Hematopoietic multipotent progenitor cell treated with erythropoietin and hydrocortisone succinate and interleukin-3 and kit ligand, for 8 days (in vitro differentiated cells): ENCODE data around the gene ABCF1.
A peak's percentile ranks its signal among the peaks of the same experiment; 100 is the strongest.

Experiments used
- DNase-seq: peaks from one replicate; pipeline ENCODE4 v3.0.0-alpha.2; 2015

The ABCF1 gene

DNA sequence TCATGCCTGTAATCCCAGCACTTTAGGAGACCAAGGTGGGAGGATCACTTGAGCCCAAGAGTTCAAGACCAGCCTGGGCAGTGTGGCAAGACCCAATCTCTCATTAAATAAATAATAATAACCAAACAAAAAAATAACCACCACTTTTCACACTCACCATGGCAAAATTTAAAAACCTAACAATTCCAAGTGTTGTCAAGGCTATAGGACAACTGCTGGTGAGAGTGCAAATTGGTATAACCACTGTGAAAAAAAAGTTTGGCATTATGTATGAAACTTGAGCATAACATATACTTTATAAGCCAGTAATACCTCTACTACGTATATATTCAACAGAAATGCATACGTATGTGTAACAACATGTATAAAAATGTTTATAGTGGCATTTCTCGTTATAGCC lies 10.3 kb upstream of the ABCF1 start:
- DNase-seq, result no peak

DNA sequence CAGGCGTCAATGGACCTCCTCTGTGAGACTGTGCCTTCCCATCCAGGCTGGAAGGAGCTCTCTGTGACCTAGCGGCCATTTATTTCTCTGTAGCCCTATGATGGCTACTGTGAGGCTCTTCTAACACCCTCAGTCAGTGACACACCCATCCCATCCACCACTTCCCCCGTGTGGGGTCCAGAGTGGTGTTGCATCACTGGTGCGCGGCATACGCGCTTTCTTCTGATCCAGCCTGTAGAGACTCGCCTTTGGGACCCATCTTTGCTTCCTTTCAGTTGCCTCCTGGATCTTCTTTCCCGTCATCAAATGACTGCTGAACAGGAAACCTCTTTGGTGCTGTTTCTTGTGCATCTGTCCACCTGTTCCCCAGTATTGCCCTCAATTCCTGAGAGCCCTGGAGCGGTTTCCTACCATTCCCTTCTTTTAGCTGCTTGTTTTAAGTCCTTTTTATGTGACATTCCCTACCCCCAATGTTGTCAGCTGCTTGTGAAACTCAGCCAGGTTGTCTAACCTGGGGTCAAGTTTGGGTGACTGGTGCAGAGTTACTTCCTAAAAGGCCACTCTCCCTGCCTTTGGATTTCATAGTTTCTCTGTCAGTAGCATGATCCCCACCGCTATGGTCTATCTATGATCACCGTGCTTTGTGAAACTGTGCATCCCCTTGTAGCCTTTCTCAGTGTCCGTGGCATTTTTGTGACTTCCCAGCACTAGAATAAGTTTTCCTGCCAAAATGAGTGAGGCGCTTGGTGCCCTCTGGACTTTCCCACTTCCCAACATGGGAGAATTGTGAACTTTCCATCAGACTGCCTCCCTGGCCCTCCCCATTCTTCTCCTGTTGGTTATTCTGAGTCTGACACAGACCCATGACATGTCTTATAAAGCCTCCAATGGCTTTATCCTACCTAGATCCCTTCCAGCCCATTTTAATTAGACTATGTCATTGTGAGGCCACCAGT lies 8.5 kb upstream of the ABCF1 start:
- no peak for DNase-seq

DNA sequence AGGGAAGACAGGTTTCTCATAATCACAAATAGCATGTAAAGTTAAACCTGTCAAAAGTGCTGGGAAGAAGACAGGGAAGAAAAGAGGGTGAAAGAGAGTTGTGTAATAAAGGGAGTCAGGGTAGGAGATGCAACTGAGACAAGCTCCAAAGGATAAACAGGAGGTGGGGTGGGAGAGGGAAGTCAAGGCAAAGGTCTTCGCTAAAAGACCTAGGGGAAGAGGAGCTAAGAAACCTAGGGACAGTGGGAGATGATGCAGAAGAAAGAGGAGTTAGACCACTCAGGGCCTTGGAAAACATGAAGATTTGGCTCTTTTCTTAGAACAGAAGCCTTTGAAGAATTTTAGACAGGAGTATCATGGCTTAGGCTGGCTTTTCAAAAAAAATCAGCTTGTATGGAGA lies 7.1 kb upstream of the ABCF1 start:
- DNase-seq, result no peak

DNA sequence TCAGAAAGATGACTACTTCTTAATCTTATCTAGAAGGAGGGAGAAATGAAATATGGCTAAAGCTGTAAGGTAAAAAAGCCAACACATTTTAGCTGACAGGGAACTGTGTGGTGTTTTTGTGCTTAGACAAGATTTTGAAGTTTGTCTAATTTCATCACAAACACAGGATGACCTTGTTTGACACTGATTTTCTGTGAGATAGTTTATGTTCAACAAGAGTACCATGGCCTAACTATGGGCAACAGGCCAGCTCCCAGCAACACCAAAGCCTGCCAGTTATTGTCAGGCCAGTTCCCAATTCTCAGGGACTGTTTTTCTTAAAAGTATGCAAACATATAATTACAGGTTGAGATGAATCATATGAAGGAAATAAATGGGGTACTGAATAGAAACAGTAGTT lies 5.5 kb upstream of the ABCF1 start:
- no peak for DNase-seq

DNA sequence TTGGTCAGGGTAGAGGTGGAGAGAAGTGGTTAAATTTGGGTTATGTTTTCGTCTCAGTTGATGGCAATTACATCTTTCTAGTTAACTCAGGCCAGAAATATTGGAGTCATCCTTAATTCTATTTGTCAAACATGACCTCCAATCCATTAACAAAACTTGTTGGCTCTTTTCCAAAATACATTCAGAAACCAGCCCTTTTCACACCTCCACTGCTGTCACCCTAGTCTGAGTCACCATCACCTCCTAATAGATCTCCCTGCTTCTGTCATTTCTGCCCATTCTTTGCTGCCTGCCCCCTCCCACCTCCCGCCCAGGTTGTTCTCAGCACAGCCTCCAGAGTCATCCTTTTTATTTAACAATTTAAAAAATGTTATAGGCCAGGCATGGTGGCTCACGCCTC lies 3.0 kb upstream of the ABCF1 start:
- no peak for DNase-seq

DNA sequence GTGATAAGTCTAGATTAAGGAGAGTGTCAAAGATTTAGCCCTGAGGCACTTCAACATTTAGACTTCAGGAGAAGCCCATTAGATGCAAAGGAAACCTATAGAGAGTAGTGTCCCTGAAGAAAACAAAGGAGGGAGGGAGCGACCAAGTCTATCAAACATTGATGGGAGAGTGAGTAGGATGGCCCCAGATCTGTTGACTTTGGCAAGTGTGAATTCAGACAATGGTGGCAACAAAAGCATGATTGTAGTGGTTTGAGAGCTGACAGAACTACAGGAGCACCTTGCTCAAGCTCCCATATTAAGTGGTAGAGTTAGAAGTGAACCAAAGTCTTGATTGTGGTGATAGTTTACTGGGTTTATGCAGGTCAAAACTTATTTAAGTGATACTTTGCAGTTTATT lies 979 bp upstream of the ABCF1 start:
- DNase-seq, result no peak

DNA sequence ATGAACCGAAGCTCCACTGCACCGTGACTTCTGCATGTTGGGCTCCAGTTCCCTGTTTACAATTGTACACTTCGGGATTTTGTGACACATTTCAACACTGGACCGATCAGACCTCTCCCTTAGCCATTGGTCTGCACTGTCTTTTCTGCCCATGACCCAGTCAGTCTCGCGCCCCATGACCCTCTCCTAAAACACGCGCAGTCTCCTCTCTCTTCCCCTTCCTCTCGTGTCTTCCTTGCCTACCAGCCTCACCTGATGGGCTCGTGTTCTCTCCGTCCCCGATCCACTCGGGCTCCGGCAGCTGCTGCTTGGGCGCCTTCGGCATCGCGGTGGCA lies 535 bp upstream of the ABCF1 start:
- no peak for DNase-seq

DNA sequence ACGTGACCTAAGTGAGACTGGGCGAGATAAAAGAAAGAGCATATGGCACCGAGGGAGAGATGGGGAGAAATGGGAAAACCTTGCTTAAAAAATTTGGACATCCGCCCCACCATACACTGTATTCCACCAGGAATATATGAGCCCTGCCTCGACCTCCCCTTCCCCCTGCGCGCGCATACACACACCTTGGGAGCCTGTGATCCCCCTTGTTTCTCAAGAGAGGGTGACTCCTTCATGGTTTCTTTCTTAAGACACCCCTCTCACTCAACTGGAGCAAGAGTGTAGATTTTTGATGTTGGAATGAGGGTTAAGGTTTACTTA lies 480 bp downstream of the ABCF1 start:
- DNase-seq, result no peak

DNA sequence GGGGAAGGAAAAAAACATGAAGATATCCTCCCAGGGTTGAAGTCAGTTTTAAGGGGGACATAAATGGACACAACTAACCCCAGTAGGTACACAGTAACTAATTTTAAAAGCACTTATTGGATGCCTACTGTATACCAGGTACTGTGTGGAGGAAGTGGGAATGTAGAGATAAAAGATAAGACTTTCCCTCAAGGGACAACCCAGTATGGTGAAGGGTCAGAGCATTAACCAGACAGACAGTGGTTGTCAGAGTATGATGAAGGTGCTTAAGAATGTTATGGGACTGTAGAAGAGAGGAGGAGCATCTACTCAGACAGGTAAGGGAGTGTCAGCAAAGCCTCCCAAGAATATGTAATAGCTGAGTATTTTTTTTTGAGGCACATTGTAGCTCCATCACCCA lies 906 bp downstream of the ABCF1 start:
- DNase-seq, result no peak

DNA sequence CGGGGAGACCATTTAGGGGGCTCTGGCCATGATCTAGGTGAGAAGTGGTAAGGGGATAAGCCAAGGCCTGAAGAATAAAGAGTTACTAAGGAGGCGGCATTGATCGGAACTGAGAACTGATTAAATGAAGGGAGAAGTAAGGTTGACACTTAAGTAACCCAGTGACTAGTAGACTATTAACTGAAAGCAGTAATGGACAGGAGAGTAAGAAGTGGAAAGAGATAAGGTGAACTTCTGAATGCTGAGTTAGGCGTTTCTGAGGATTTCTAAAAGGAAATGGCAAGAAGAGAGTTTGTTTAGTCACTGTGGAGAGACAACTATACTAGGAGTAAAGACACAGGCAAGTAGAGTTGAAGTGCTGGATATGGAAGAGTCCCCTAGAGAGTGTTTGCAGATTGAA lies 1.9 kb downstream of the ABCF1 start:
- no peak for DNase-seq

DNA sequence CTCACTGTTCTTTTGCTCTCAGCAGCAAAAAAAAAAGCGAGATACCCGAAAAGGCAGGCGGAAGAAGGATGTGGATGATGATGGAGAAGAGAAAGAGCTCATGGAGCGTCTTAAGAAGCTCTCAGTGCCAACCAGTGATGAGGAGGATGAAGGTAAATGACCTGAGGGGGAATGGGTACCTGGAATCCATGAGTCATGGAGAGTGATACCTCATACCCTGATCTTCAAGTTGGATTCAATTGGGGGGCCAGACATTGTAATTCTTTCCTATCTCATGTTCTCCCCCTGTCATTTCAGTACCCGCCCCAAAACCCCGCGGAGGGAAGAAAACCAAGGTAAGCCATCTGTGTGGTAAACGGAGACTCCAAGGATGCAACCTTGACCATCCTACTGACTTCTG lies 6.8 kb downstream of the ABCF1 start:
- DNase-seq, result no peak

DNA sequence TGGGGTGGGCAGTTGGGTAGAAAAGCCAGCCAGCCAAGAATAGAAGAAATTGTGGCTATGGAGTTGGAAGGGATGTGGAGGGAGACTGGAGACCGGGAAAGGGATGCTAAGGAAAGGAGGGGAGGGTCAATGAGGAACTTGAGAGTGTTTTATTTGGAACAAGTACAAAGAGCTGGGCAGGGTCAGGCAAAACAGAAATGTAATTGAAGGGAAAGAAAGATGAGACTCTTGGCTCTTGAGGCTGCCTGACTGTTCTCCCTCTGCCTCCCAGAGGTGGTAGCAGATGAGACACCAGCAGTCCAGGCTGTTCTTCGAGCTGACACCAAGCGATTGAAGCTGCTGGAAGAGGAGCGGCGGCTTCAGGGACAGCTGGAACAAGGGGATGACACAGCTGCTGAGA lies 12.7 kb downstream of the ABCF1 start:
- no peak for DNase-seq

DNA sequence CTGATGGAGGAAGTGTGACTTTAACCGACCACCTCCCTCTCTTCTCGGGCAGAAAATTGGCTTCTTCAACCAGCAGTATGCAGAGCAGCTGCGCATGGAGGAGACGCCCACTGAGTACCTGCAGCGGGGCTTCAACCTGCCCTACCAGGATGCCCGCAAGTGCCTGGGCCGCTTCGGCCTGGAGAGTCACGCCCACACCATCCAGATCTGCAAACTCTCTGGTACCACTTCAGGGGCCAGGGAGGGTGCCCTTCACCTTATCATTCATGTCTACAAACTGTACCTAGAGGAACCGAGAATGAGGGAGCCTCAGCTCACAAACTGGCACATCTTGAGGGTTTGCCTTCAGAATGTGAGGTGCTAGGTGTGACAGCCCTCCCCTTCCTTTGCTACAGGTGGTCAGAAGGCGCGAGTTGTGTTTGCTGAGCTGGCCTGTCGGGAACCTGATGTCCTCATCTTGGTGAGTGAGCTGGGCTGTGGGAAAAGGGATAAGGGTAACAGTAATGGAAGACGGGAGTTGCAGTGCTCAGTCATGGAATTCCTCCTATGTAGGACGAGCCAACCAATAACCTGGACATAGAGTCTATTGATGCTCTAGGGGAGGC lies 18.6 kb downstream of the ABCF1 start:
- no peak for DNase-seq

DNA sequence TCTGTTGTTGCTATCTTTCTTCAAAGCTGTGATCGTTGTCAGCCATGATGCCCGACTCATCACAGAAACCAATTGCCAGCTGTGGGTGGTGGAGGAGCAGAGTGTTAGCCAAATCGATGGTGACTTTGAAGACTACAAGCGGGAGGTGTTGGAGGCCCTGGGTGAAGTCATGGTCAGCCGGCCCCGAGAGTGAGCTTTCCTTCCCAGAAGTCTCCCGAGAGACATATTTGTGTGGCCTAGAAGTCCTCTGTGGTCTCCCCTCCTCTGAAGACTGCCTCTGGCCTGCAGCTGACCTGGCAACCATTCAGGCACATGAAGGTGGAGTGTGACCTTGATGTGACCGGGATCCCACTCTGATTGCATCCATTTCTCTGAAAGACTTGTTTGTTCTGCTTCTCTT lies 19.3 kb downstream of the ABCF1 start:
- no peak for DNase-seq

DNA sequence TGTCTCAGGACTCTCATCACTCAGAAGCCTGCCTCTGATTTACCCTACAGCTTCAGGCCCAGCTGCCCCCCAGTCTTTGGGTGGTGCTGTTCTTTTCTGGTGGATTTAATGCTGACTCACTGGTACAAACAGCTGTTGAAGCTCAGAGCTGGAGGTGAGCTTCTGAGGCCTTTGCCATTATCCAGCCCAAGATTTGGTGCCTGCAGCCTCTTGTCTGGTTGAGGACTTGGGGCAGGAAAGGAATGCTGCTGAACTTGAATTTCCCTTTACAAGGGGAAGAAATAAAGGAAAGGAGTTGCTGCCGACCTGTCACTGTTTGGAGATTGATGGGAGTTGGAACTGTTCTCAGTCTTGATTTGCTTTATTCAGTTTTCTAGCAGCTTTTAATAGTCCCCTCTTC lies 19.8 kb downstream of the ABCF1 start:
- peak; percentile 19 for DNase-seq

DNA sequence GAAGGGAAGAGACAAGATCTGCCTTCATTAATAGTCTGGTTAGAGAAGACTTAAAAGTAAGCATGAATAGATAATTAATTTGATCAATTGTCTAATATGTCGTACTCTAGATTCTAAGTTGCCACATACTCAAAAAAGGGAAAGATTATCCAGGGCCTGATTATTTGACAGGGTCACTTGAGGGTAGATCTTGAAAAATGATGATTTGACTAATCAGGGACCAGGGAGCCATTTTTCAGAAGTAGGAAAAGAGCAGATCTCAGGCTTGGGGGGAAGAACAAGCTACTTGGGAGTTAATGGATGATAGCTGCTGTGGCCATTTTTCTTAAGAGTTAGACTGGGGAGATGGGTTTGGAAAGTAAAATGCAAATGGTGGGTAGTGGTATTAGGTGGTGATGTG lies 21.0 kb downstream of the ABCF1 start:
- DNase-seq, result no peak

DNA sequence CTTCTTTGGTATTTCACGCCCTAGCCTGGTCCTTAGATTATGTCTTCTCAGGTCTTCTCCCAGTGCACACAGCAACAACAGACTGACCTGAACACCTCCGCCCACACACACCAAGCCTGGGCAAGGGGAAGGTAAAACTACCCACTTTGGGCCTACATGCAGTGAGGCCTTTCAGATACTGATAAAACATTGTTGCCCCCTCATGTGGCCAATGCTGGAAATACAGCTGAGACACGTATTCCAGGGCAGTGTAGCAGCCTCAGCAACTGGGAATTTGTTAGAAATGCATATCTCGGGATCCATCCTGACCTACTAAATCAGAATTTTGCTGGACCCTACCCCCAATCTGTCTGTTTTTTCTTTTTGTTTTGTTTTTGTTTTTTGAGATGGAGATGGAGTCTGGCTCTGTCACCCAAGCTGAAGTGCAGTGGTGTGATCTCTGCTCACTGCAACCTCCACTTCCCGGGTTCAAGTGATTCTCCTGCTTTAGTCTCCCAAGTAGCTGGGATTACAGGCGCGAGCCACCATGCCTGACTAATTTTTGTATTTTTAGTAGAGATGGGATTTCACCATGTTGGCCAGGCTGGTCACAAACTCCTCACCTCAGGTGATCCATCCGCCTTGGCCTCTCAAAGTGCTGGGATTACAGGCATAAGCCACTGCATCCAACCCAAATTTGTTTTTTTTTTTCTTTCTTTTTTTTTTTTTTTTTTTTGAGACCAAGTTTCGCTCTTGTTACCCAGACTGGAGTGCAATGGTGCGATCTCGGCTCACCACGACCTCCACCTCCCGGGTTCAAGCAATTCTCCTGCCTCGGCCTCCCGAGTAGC lies 26.3 kb downstream of the ABCF1 start:
- peak; percentile 86 for DNase-seq

DNA sequence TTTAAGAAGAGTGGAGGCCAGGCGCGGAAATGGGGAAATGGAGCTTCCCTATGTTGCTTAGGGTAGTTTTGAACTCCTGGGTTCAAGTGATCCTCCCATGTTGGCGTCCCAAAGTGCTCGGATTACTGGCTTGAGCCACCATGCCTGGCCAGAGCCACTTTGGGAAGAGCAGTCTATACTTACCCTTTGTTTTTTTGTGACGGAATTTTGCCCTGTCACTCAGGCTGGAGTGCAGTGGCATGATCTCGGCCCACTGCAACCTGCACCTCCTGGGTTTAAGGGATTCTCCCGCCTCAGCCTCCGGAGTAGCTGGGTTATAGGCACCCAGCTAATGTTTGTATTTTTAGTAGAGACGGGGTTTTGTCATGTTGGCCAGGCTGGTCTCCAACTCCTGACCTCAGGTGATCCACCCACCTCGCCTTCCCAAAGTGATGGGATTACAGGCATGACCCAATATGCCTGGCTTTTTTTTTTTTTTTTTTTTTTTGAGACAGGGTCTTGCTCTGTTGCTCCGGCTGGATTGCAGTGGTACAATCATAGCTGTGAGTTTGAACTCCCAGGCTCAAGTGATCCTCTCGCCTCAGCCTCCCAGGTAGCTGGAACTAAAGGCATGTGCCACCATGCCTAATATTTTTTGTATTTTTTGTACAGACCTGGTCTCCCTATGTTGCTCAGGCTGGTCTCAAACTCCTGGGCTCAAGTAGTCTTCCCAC lies 27.8 kb downstream of the ABCF1 start:
- DNase-seq, result no peak

DNA sequence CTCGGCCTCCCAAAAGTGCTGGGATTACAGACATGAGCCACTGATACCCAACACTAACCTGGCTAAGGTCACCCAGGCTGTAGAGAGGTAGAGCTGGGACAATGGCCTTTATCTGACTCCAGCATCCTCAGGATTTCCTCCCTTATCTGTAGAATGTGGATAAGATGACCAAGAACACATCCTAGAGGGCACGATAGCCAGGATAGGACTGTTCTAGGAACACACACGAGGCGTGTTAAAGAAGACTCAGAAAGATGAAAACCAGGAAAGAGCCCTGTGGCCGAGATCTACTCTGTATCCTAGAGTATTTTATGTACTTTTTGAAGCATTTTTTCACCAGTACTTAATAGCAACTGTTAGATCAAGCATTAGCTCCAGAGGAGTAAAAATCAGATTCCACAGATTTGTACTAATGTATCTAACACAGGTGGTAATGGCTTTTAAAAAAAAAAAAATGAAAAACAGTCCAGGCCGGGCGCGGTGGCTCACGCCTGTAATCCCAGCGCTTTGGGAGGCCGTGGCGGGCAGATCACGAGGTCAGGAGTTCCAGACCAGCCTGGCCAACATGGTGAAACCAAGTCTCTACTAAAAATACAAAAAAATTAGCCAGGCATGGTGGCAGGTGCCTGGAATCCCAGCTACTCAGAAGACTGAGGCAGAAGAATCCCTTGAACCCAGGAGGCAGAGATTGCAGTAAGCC lies 28.5 kb downstream of the ABCF1 start:
- DNase-seq, result peak; percentile 30

DNA sequence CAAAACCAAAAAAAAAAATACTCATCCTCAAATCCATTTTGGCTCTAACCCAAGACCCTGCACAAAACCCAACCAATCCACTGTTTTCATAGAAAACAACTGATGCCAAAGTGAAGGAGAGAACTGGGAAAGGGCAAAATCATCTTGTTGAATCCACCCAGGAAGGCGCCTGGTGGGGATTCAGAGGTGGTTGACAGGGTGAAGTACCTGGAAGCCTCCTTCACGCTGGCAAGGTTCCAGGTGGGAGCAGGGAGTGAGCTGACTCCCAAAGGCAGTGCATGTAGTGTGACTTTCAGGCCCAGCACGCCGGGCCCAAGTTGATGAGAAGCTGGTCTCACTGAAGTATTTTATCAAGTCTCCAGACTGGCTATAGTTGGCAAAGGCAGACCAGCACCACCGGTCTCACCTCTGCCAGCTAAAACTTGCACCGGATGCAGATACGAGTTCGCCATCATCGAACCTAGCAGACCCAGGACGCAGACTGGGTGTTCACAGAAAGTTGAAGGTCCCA lies 29.3 kb downstream of the ABCF1 start:
- peak; percentile 12 for DNase-seq

DNA sequence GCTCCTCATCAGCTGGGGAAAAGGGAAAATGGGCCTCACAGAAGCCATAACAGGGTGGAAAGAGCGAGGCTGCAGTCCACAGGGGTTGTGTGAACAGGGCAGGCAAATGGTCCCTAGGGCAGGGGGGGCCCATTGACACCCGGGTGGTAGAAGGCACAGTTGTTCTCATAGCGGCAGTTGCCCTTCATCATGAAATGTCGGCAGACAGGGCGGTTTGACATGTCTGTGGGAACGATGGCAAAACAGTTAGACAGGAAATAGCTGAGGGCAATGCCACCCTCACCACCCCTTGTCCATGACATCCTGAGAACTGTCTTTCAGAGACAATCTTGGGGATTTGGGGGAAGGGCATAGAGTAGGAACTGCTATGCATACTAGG lies 30.2 kb downstream of the ABCF1 start:
- DNase-seq, result no peak

DNA sequence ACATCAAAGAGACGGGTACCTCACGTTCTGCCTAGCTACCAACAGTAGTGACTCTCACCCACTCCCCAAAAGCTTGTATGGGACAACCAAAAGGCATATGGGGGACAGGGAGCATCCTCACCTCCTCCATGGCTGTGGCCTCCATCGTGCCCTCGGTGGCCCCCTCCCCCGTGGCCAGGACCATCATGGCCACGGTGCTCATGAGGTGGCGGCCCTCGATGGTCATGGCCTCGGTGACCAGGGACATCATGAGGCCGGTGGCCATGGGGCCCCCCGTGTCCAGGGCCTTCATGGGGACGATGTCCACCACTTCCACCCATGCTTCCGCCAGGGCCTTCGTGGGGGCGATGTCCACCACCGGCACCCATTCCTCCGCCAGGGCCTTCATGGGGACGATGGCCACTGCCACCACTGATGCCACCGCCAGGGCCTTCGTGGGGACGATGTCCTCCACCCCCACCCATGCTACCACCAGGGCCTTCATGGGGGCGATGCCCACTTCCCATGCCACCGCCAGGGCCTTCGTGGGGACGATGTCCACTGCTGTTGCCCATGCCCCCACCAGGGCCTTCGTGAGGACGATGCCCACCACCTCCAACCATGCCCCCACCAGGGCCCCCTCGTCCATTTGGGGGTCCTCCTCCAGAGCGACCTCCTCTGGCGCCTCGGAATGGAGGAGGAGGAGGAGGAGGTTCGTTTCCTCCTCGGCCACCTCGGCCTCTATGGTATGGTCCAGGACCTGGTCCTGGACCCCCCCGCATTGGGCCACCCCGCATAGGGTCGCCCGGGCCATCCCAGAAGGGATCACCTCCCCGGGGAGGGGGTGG lies 30.8 kb downstream of the ABCF1 start:
- no peak for DNase-seq
